NCI-H446 treated with DMSO at 0.1 percent for 48 hours (cell line): ENCODE data around the gene CD248.
"Not testable (repeated sequence)": the region's sequence is repeated elsewhere in the genome, so short reads cannot be mapped to it uniquely, and the experiment has no call there.

Source experiments
- DNase-seq: peaks from one replicate; lab custom pipeline; 2025; lab: John Stamatoyannopoulos, UW

The CD248 gene

DNA sequence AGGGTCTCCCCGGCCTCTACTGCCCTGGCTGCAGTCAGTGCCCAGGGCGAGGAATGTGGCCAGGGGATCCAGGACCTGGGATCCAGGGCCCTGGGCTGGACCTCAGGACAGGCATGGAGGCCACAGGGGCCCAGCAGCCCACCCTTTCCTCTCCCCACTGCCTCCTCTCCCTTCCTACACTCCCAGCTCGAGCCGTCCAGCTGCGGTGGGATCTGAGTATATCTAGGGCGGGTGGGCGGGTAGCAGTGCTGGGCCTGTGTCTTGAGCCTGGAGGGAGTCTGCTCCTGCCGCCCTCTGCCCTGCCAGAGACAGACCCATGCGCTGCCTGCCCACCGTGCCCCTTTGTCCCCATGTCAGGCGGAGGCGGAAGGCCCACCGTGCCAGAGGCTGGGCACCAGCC, 40.2 kb downstream of the CD248 start:
- not testable (repeated sequence) for DNase-seq

DNA sequence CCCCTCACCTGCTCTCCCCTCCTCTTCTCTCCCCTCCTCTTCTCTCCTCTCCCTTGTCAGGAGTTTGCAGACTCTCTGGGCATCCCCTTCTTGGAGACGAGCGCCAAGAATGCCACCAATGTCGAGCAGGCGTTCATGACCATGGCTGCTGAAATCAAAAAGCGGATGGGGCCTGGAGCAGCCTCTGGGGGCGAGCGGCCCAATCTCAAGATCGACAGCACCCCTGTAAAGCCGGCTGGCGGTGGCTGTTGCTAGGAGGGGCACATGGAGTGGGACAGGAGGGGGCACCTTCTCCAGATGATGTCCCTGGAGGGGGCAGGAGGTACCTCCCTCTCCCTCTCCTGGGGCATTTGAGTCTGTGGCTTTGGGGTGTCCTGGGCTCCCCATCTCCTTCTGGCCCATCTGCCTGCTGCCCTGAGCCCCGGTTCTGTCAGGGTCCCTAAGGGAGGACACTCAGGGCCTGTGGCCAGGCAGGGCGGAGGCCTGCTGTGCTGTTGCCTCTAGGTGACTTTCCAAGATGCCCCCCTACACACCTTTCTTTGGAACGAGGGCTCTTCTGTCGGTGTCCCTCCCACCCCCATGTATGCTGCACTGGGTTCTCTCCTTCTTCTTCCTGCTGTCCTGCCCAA, 40.7 kb downstream of the CD248 start:
- DNase-seq, result no peak

DNA sequence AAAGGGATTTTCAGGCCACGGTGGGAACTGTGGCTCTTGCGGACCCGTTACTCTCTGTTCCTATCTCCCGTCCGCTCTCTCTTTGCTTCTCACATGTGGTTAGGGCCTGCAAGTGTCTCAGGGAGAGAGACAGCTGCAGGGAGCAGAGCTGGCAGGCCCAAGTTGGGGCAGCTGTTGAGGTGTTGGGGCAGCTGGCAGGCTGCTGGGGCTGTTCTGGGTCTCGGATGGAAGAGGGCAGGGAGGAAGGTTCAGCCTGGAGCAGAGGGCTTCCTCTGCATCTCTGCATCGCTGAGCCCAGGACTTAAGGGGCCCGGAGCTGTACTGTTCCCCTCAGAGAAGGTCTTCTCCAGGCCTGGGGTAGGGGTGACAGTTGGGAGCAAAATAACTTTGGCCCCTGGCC, 41.4 kb downstream of the CD248 start:
- DNase-seq, result no peak

DNA sequence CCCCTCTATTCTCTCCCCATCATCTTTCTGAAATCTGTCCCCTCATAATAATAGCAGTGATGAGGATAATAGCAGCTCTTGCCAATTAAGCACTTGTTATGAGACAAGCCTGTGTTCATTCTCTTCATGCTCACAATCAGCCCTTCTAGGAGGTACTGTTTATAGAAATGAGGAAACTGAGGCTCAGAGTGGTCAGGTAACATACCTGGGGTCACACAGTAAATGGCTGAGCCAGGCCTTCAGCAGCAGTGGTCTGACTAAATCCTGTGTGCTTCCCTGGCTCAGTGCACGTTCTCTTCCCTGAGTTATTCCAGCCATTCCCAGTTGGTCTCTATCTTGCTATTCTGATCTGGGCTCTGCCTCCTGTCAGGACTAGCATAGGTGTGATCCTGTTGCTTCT, 42.6 kb downstream of the CD248 start:
- DNase-seq, result no peak

DNA sequence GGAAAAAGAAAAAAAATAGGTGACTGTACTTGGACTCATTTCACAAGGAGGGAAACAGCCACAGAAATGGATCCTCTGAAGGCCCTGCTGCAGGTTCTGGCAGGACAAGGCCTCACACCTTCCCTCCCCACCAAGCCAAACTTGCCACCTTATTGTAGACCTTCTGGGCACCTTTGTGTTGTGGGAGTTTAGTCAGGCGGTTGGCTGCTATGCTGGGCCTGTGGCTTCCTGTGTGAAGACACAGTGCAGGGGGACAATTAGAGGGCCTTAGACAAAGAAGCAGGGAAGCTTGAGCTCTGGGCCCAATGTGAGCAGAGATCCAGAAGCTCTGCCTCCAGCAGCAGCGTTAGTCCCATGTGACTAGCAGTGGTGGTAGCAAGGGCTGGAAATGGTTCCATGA, 44.2 kb downstream of the CD248 start:
- no peak for DNase-seq

DNA sequence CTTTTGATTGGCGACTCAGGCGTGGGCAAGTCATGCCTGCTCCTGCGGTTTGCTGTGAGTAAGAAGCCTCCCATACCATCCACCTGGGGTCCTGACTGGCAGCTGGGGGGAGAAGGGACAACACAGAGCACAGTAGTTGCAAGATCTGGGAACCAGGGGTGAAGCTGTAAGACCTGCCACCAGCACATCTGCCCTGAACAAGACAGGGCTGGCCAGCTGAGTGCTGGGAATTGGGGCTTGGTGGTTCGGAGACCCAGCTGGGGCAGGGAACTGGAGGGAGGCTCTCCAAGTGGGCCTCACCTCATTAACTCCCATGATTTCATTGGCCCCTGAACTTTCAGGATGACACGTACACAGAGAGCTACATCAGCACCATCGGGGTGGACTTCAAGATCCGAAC, 45.0 kb downstream of the CD248 start:
- no peak for DNase-seq

DNA sequence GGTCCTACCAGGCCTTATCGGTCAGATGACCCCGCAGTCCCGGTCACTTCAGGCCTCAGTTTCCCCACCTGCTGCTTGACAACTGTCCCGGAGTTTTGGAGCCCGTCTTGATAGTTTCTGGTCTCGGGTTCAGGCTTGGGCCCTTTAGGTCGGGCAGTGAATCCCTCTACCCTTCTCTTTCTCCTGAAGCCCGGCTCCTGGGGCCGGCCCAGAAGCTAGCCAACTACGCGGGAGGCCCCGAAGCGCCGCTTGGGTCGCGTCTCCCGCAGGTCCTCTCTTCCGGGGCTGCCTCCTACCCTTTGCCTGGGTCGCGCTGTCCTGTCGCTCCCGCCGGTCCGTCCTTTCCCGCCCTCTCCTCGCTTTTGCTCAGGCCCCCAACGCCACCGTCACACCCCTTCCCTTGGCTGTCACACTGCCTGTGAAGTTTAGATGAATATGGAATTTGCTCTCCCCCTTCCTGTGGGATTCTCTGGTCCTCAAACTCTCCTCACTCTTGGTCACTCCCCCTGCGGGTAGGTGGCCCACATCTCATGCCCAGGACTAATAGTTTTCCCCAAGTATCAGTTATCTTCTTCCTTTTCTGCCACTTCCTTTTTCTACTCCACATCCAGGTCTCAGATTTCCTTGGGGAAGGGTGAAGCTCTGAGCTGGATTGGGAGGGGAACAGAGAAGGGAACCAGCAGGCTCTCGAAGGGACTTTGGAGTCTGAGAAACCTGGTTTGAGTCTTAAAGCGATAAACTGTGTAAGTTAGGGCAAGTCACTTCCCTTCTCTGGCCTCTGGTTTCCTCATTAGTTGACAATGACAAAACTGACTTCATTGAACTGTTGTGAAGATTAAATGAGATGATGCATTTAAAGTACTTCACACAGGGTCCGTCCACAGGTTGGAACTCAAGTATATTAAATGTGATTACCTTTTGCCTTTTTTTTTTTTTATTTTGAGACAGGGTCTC, 47.6 kb downstream of the CD248 start:
- no peak for DNase-seq

DNA sequence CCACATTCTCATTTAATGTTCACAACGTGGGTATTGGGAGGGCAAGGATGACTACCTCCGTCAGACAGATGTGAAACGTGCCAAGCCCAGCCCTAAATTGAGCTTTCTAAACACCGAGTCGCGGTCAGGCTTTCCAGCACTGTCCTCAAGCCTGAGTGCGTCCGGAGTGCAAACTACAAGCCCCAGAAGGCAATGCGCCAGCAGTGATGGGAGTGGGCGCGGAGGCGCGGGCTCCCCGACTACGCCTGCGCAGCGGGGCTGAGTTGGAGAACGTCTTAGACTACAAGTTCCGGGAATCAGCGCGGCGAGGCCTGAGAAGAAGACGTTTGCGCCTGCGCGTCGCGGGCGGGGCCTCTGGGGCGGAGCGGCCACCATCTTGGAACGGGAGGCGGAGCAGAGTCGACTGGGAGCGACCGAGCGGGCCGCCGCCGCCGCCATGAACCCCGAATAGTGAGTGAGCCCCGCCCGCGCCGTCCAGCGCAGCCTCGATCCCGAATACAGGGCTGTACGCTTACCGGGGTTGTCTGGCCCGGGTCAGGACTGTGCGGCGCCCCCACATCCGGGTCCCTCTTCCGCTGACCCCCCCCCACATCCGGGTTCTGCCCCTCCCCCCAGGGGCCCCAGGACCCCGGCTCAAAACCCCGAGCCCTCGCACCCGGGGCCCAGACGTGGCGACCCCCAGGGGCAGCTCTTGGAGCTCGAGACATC, 48.4 kb downstream of the CD248 start, which contains the start of gene RAB1B:
TSS of gene RAB1B (plus strand) at position 396 of the 708 bp plus-strand sequence. CDS start at position 437, 41 bp downstream.
- DNase-seq, result peak; percentile 98

DNA sequence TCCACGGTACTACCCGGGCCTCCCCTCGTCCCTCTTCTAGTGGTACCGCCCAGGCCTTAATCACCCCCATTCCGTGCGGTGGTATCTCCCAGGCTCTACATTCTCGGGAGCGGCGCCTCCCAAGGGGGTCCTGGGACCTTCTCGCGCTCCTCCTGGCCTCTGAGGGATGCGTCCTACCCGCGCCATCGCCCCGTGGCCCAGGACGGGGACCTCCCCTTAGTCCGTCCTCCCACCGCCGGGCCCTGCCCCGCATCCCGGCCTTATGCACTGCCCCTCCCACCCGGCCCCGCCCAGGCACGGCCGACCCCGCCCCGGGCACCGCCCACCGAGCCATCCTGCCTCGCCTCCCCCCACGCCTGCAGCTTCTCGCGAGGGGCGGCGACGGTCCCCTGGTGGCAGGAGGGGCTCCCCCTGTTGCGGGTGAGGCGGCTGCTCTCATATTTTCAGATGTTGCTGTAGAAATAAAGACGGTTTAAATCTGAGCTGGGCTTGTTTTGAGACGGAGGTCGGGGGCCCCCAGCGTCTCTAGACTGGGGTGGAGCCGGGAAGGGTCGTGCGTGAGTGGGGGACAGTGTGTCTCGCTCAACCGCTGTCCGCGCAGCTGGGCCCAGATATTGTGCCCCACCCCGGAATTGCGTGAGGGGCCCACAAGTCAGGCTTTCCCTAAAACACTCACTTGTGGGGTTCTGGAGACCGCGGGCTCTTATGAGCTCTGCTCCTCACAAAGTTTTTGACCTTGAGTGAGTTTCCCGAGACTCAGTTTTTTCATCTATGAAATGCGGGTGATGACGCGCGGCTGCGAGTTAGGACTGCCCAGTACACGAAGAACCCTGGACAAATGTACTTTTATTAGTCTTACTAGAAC, 49.2 kb downstream of the CD248 start:
- no peak for DNase-seq

DNA sequence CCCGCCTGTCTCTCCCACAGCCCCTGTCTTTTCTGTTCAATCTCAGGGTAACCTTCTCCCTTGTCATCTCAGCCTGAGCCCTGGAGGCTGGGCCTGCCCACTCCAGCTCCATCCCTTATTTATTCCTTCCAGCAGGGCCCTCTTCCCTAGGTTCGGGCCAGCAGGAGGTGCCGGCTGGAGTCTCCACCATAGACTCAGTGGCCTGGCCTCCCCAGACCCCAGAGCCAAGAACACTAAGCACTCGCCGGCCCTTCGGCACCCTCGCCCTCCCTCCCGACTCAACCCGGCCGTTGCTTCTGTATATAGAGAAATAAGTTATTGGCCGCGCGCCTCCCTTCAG, 49.8 kb downstream of the CD248 start:
- no peak for DNase-seq

DNA sequence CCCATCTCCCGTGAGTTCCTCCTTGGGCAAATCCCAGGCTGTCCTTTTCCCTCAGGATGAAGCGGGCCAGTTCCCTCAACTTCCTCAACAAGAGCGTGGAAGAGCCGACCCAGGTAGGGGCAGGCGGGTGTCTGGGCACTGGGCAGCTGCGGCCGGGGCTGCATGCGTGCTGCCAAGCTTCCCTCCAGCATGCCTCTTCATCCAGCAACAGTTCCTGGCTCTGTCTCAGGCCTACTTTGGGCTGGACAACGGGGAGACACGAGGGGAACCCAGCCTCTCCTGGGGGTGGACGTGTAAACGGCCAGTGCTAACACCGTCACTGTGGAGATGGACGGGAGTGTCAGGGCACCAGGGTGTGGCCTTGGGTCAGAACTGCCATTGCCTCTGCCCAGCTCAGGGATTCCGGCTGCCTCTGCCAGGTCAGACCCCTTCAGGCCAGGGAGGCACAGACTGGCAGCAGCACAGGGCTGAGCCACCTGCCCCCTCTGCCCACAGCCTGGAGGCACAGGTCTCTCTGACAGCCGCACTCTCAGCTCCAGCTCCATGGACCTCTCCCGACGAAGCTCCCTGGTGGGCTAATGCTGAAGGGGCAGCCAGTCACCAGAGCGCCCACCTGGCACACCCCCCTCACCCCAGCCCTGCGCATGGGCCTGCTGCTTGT, 50.3 kb downstream of the CD248 start:
- DNase-seq, result no peak

DNA sequence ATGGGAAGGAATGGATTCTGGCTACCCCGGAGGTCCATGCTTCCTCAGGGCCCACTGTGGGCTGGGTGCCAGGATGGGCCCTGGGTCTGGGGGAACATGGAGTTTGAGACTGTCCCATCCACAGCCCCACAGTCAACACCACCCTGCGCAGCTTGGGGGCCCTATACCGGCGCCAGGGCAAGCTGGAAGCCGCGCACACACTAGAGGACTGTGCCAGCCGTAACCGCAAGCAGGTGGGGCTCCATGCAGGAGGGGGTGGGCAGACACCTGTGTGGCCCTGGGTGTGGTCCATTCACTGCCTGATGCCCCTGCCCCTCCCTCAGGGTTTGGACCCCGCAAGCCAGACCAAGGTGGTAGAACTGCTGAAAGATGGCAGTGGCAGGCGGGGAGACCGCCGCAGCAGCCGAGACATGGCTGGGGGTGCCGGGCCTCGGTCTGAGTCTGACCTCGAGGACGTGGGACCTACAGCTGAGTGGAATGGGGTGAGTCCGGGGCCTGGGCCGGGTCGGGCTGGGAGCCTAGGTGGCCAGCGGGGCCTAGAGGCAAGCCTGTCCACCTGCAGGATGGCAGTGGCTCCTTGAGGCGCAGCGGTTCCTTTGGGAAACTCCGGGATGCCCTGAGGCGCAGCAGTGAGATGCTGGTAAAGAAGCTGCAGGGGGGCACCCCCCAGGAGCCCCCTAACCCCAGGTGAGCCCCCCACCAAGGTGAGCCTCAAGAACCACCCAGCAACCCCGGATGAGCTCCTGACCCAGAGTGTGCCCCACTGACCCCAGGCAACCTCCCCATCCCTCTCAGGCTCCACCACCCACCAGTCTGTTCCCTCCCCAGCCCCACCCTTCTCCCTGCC, 51.1 kb downstream of the CD248 start:
- no peak for DNase-seq

DNA sequence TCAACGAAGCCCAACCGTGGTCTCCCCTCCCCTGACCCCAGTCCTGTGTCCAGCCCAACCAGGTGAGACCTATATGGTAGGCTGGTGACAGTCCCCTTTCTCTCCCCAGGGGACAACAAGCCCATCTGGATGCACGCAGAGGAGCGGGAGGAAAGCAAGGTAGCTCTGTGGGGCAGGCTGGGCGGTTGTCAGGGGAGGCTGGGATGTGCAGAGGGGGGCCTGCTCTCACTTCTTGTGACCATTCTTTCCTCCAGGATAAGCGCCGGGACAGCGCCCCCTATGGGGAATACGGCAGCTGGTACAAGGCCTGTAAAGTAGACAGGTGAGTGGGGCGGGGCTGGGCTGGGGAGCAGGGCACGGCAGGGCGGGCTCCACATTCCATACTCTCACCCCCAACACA, 51.9 kb downstream of the CD248 start:
- DNase-seq, result no peak
